ENCODE measurements around the gene LRRC7. TPM values are rescaled to one million over a fixed set of nuclear protein-coding genes. Genes with fewer than 3 reads are reported as not detected.

The LRRC7 gene
- total RNA-seq, 1 donor from 2014 or later: not detected

GRCh38 chr1:70066711-70067110 is 499.0 kb downstream of the LRRC7 start:
- no peaks in the 10 kb centered on the region for H3K27me3 Mint-ChIP-seq (ENCODE audit: unreplicated experiment)
- H3K36me3 Mint-ChIP-seq (ENCODE audit: low read depth, unreplicated experiment): no peaks in the 10 kb centered on the region

DNA sequence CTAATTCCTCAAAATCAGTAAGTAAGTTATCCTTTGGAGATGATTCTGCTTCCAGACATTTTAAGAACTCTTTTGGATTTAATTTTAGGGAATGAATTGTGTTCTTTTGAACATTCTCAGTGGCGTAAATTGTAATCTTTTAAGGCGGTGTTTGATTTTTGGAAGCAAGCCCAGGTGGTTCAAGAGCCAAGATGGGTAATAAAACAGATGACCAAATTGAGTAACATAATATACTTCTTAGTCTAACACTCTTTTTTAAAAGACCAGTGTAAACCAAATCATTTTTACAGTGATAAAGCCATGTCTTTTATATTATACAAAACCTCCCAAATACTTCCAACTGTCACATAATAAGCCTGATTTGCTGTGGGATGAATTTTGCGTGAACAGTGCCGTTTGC is 503.9 kb downstream of the LRRC7 start:
- no peak overlapping the region for H3K4me3 Mint-ChIP-seq (ENCODE audit: unreplicated experiment)
- TF ChIP-seq CTCF (IDR thresholded peaks at IDR 0.05; ENCODE audit: unreplicated experiment): no peak
- no peak overlapping the region for H3K27ac Mint-ChIP-seq (ENCODE audit: unreplicated experiment)
- no peak for DNase-seq (ENCODE audit: low spot score)
- no peaks in the 10 kb centered on the region for H3K4me1 Mint-ChIP-seq (ENCODE audit: unreplicated experiment)
- no peaks in the 10 kb centered on the region for H3K36me3 Mint-ChIP-seq (ENCODE audit: low read depth, unreplicated experiment)
- no peaks in the 10 kb centered on the region for H3K9me3 Mint-ChIP-seq (ENCODE audit: unreplicated experiment)
- H3K27me3 Mint-ChIP-seq (ENCODE audit: unreplicated experiment): no peaks in the 10 kb centered on the region

More at GRCh38 chr1:70066711-70067110, 499.0 kb downstream of the LRRC7 start:
- H3K4me1 Mint-ChIP-seq (ENCODE audit: unreplicated experiment): no peaks in the 10 kb centered on the region
- H3K4me3 Mint-ChIP-seq (ENCODE audit: unreplicated experiment): no peak overlapping the region
- no peak for TF ChIP-seq CTCF (IDR thresholded peaks at IDR 0.05; ENCODE audit: unreplicated experiment)
- H3K9me3 Mint-ChIP-seq (ENCODE audit: unreplicated experiment): no peaks in the 10 kb centered on the region
- H3K27ac Mint-ChIP-seq (ENCODE audit: unreplicated experiment): no peak overlapping the region
- DNase-seq (ENCODE audit: low spot score): no peak

GRCh38 chr1:70072231-70072751 is 504.6 kb downstream of the LRRC7 start:
- H3K4me1 Mint-ChIP-seq (ENCODE audit: unreplicated experiment): no peaks in the 10 kb centered on the region
- no peak for TF ChIP-seq CTCF (IDR thresholded peaks at IDR 0.05; ENCODE audit: unreplicated experiment)
- H3K9me3 Mint-ChIP-seq (ENCODE audit: unreplicated experiment): no peaks in the 10 kb centered on the region
- DNase-seq (ENCODE audit: low spot score): no peak
- H3K4me3 Mint-ChIP-seq (ENCODE audit: unreplicated experiment): no peak overlapping the region
- no peaks in the 10 kb centered on the region for H3K36me3 Mint-ChIP-seq (ENCODE audit: low read depth, unreplicated experiment)
- H3K27ac Mint-ChIP-seq (ENCODE audit: unreplicated experiment): no peak overlapping the region
- no peaks in the 10 kb centered on the region for H3K27me3 Mint-ChIP-seq (ENCODE audit: unreplicated experiment)

- Mint-ChIP-seq H3K9me3 (ENCODE audit: unreplicated experiment) (no peaks in the 10 kb centered on the region), H3K27ac (ENCODE audit: unreplicated experiment) (no peak overlapping the region), H3K36me3 (ENCODE audit: low read depth, unreplicated experiment) (no peaks in the 10 kb centered on the region), H3K27me3 (ENCODE audit: unreplicated experiment) (no peaks in the 10 kb centered on the region), H3K4me1 (ENCODE audit: unreplicated experiment) (no peaks in the 10 kb centered on the region), H3K4me3 (ENCODE audit: unreplicated experiment) (no peak overlapping the region)
- DNase-seq (ENCODE audit: low spot score): no peak
- TF ChIP-seq CTCF (IDR thresholded peaks at IDR 0.05; ENCODE audit: unreplicated experiment): no peak
These were observed 508.0 kb downstream of the LRRC7 start for GRCh38 chr1:70075761-70076160.

GRCh38 chr1:70077066-70077465 is 509.3 kb downstream of the LRRC7 start:
- Mint-ChIP-seq H3K27me3 (ENCODE audit: unreplicated experiment) (no peaks in the 10 kb centered on the region), H3K36me3 (ENCODE audit: low read depth, unreplicated experiment) (no peaks in the 10 kb centered on the region), H3K27ac (ENCODE audit: unreplicated experiment) (no peak overlapping the region), H3K4me3 (ENCODE audit: unreplicated experiment) (no peak overlapping the region), H3K4me1 (ENCODE audit: unreplicated experiment) (no peaks in the 10 kb centered on the region), H3K9me3 (ENCODE audit: unreplicated experiment) (no peaks in the 10 kb centered on the region)
- no peak for DNase-seq (ENCODE audit: low spot score)
- no peak for TF ChIP-seq CTCF (IDR thresholded peaks at IDR 0.05; ENCODE audit: unreplicated experiment)

Measured in endothelial cell (in vitro differentiated cells).